Measurements from ENCODE around the gene PPME1. TPM values are rescaled to one million over a fixed set of nuclear protein-coding genes. Genes with fewer than 3 reads are reported as not detected.
A peak's percentile ranks its signal among the peaks of the same experiment; 100 is the strongest.
"Not testable (repeated sequence)": the region's sequence is repeated elsewhere in the genome, so short reads cannot be mapped to it uniquely, and the experiment has no call there.

The PPME1 gene
- total RNA-seq = 10 to 100 TPM; 35.0 to 73.9 TPM

DNA sequence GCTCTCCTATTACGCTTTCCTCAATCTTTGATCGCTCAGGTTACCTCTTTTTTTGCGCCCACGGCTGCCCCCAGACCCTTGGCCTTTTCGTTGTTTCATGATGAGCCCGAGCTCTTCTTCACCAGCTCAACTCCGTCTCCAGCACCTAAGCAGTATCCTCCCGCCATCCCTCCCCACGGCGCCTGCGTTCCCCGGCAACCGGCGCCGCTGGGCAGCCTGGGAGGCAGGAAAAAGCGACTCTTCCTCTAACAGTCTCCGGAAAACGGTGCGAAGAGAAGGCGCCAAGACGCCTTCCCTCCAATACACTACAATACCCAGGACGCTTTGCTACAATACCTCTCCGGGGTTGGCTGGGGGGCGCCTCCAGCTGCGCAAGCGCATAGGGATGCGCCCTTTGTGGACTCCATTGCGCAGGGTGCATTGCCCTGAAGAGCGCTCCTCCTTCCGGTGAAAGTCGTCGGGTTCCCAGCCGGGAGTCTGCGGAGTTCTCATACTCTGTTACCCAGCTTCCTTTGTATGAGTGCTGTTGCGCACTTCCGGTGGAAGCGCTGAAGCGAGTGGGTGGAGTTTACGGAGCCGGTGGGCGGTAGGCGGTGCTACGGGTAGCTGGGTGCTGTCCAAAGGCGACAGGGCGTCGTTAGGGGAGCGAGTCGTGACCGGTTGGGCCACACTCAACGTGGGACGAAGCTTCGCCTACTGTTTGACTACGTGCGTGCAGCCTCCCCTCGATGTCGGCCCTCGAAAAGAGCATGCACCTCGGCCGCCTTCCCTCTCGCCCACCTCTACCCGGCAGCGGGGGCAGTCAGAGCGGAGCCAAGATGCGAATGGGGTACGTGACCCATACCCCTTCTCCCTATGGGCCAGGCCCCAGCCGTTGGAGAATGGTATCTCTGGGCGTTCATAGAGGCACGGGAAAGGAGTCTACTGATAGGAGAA lies at the start of gene PPME1, which contains the start of gene C2CD3:
Gene PPME1, plus strand, starts transcription at position 596 of the 936 bp plus-strand sequence. Its CDS starts 133 bp downstream, at position 729.
Gene C2CD3, minus strand, starts transcription at position 309 of the 936 bp plus-strand sequence. Its CDS starts 210 bp downstream, at position 99.
- DNase-seq (ENCODE audit: low spot score in 2 of 2) (peak; percentile 94 to 99), ATAC-seq (peak; percentile 97 to 98)
- Mint-ChIP-seq H3K36me3 (no peaks in the 10 kb centered on the region), H3K27ac (no peak within 1 kb of the TSS), H3K9me3 (no peaks in the 10 kb centered on the region)

- Mint-ChIP-seq H3K9me3 (no peaks in the 10 kb centered on the region), H3K36me3 (peaks cover 18 to 23% of the 10 kb centered on the region in 2 donors)
- ATAC-seq = no peak
These were observed 49.3 kb upstream of the PPME1 start for GRCh38 chr11:74121804-74122203.

GRCh38 chr11:74123008-74123448 lies 48.1 kb upstream of the PPME1 start:
- DNase-seq (ENCODE audit: low spot score in 2 of 2) = no peak
- no peak overlapping the region for H3K27ac Mint-ChIP-seq
- H3K36me3 Mint-ChIP-seq = peaks cover 13 to 17% of the 10 kb centered on the region in 2 donors
- no peak for ATAC-seq
- no peaks in the 10 kb centered on the region for H3K9me3 Mint-ChIP-seq

More at GRCh38 chr11:74121804-74122203, 49.3 kb upstream of the PPME1 start:
- DNase-seq (ENCODE audit: low spot score in 2 of 2) = no peak
- no peak overlapping the region for H3K27ac Mint-ChIP-seq

DNA sequence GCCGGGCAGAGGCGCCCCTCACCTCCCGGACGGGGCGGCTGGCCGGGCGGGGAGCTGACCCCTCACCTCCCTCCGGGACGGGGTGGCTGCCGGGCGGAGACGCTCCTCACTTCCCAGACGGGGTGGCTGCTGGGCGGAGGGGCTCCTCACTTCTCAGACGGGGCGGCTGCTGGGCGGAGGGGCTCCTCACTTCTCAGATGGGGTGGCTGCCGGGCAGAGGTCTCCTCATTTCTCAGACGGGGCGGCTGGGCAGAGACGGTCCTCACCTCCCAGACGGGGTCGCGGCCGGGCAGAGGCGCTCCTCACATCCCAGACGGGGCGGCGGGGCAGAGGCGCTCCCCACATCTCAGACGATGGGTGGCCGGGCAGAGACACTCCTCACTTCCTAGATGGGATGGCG lies 42.0 kb upstream of the PPME1 start:
- not testable (repeated sequence) for H3K27ac Mint-ChIP-seq; H3K9me3 Mint-ChIP-seq; DNase-seq (ENCODE audit: low spot score in 2 of 2); ATAC-seq
- H3K36me3 Mint-ChIP-seq = peaks cover 4 to 13% of the 10 kb centered on the region in 2 donors

DNA sequence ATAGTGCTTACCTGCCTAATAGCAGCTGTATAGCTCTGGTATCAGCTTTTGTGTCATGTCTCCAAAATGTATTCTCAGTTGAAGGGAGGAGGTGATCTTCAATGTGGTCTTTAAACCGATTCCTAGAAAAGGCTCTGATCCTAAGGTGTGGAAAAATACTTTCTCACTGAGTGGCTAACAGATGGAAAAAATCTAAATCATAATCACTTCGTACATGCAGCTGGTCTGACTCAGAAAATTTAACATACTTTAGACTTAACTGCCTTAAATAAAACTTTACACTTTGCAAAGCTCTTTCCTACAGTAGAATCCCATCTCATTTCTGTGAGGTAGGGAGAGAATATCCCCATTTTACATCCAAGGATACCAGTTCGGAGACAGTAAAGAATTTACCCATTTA lies 38.3 kb upstream of the PPME1 start:
- Mint-ChIP-seq H3K36me3 (peaks cover 4 to 13% of the 10 kb centered on the region in 2 donors), H3K9me3 (no peaks in the 10 kb centered on the region), H3K27ac (no peak overlapping the region)
- DNase-seq (ENCODE audit: low spot score in 2 of 2) (no peak), ATAC-seq (no peak)

- Mint-ChIP-seq H3K36me3 (peaks cover 8 to 17% of the 10 kb centered on the region in 2 donors), H3K9me3 (no peaks in the 10 kb centered on the region), H3K27ac (no peak overlapping the region)
- ATAC-seq (no peak), DNase-seq (ENCODE audit: low spot score in 2 of 2) (no peak)
These were observed 37.7 kb upstream of the PPME1 start for GRCh38 chr11:74133436-74133835.

GRCh38 chr11:74134661-74135060 lies 36.4 kb upstream of the PPME1 start:
- H3K27ac Mint-ChIP-seq = no peak overlapping the region

DNA sequence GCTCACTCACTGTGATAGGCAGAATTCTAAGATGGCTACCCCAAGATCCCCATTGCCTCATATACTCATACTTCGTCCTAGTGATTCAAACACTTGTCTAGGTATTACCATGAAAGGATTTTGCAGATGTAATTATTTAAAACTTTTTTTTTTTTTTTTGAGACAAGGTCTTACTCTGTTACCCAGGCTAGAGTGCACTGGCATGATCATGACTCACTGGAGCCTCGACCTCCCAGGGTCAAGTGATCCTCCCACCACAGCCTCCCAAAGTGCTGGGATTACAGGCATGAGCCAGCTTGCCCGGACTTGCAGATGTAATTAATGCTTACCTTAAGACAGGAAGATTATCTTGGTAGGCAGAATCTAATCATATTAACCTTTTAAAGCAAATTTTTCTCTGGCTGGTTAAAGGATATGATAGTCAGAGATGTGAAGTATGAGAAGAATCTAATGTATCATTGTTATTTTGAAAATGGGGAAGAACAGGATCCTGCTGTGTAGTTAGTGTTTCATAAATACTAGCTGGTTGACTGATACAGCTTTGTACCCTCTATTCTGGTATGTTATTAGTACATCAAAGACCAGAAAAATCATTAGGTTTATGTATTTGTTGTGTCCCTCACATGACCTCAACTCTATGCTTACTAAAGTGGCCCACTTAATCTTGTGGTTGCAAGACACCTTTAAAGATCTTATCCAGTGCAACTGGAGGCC lies 35.8 kb upstream of the PPME1 start:
- no peaks in the 10 kb centered on the region for H3K9me3 Mint-ChIP-seq
- H3K27ac Mint-ChIP-seq = peak overlapping the region in 1 of 2 donors; percentile 2
- DNase-seq (ENCODE audit: low spot score in 2 of 2) (no peak), ATAC-seq (no peak)
- peaks cover 9 to 16% of the 10 kb centered on the region in 2 donors for H3K36me3 Mint-ChIP-seq

More at GRCh38 chr11:74134661-74135060, 36.4 kb upstream of the PPME1 start:
- no peaks in the 10 kb centered on the region for H3K9me3 Mint-ChIP-seq
- DNase-seq (ENCODE audit: low spot score in 2 of 2) = no peak
- ATAC-seq = no peak
- peaks cover 9 to 19% of the 10 kb centered on the region in 2 donors for H3K36me3 Mint-ChIP-seq

DNA sequence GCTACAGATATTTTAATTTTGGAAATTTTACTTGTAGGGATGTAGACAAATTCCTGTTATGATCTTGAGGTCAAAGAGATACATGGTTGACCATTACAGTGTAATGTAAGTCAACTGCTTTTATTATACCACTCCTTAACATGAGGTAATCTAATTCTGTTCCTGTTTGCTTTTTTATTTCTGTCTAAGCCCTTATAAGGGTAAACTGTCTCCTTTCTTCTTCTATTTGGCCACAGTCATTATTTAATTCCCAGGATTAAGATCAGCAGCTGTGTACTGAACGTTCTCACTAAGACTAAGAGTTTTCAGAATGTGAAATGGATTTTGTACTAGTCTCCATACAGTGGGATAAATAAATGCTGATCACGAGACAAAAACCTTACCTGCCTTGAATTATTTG lies 33.1 kb upstream of the PPME1 start:
- DNase-seq (ENCODE audit: low spot score in 2 of 2) = no peak
- Mint-ChIP-seq H3K9me3 (no peaks in the 10 kb centered on the region), H3K27ac (no peak overlapping the region), H3K36me3 (peaks cover 5 to 6% of the 10 kb centered on the region in 2 donors)
- ATAC-seq = no peak

DNA sequence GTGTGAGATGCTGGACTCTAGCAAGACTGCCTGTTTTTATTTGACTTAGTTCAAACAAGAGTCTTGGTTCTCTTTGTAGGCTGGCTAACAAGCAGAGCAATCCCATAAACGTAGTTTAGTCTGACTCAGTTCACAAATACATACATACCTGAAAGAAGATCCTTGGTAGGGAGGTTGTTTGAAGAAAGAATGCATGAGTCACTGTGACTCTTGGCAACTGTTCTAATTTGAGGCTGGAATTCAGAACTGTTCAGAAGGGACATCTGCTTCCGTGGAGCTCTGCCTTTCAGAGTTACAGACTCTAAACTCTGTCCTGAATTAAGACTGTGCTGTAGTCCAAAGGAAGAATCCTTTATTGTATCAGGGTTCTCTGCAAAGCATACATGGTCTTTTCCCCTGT lies 32.5 kb upstream of the PPME1 start:
- Mint-ChIP-seq H3K27ac (peak overlapping the region; percentile 25 to 47), H3K36me3 (peaks cover 5 to 6% of the 10 kb centered on the region in 2 donors), H3K9me3 (no peaks in the 10 kb centered on the region)
- ATAC-seq = no peak
- DNase-seq (ENCODE audit: low spot score in 2 of 2) = no peak

- ATAC-seq (no peak), DNase-seq (ENCODE audit: low spot score in 2 of 2) (no peak)
- Mint-ChIP-seq H3K36me3 (peaks cover 5 to 6% of the 10 kb centered on the region in 2 donors), H3K9me3 (no peaks in the 10 kb centered on the region), H3K27ac (peak overlapping the region in 1 of 2 donors; percentile 47)
These were observed 31.8 kb upstream of the PPME1 start for GRCh38 chr11:74139151-74139918.

DNA sequence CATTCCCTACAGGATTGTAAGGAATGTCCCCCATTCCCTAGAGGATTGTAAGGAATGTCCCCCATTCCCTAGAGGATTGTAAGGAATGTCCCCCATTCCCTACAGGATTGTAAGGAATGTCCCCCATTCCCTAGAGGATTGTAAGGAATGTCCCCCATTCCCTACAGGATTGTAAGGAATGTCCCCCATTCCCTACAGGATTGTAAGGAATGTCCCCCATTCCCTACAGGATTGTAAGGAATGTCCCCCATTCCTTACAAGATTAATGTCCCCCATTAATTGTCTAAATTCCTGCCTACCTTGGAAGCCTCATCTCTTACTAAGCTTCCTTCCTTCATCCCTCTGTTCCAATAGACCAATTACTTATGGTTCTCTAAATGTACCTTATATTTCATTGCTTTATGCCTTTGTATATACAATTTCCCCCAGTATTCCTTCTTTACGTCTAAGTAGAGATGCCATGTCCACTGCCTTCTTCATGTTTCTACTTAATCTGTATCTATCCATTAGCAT lies 31.1 kb upstream of the PPME1 start:
- H3K36me3 Mint-ChIP-seq; DNase-seq (ENCODE audit: low spot score in 2 of 2); ATAC-seq; H3K9me3 Mint-ChIP-seq: not testable (repeated sequence)
- peak overlapping the region in 1 of 2 donors; percentile 10 for H3K27ac Mint-ChIP-seq

GRCh38 chr11:74141241-74141695 lies 29.8 kb upstream of the PPME1 start:
- DNase-seq (ENCODE audit: low spot score in 2 of 2) = no peak
- Mint-ChIP-seq H3K9me3 (no peaks in the 10 kb centered on the region), H3K27ac (no peak overlapping the region), H3K36me3 (peaks cover 5 to 13% of the 10 kb centered on the region in 2 donors)
- no peak for ATAC-seq

- H3K9me3 Mint-ChIP-seq = no peaks in the 10 kb centered on the region
- DNase-seq (ENCODE audit: low spot score in 2 of 2) (no peak), ATAC-seq (no peak)
- no peak overlapping the region for H3K27ac Mint-ChIP-seq
- H3K36me3 Mint-ChIP-seq = peaks cover 5 to 13% of the 10 kb centered on the region in 2 donors
These were observed 29.2 kb upstream of the PPME1 start for GRCh38 chr11:74141908-74142307.

GRCh38 chr11:74142624-74143023 lies 28.5 kb upstream of the PPME1 start:
- Mint-ChIP-seq H3K27ac (no peak overlapping the region), H3K36me3 (peaks cover 5 to 13% of the 10 kb centered on the region in 2 donors), H3K9me3 (no peaks in the 10 kb centered on the region)
- no peak for ATAC-seq
- DNase-seq (ENCODE audit: low spot score in 2 of 2) = no peak

DNA sequence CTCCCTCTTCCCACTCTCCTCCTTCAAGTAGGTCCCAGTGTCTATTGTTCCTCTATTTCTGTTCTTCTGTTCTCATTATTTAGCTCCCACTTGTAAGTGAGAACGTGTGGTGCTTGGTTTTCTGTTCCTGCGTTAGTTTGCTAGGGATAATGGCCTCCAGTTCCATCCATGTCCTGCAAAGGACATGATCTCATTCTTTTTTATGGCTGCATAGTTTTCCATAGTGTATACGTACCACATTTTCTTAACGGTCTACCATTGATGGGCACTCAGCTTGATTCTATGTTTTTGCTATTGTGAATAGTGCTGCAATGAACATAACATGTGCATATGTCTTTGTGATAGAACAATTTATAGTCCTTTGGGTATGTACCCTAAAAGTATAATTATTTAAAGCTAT lies 26.5 kb upstream of the PPME1 start:
- H3K36me3 Mint-ChIP-seq = peaks cover 0 to 7% of the 10 kb centered on the region in 2 donors
- ATAC-seq = no peak
- H3K27ac Mint-ChIP-seq = no peak overlapping the region
- DNase-seq (ENCODE audit: low spot score in 2 of 2) = no peak
- H3K9me3 Mint-ChIP-seq = no peaks in the 10 kb centered on the region
